ENCODE measurements around the gene ZHX3.

GRCh38 chr20:41168281-41169161 lies 149.0 kb downstream of the ZHX3 start:
- no peak for TF ChIP-seq CTCF (IDR thresholded peaks at IDR 0.05)
- no peak for TF ChIP-seq POLR2A (IDR thresholded peaks at IDR 0.05)
